H9 (cell line): ENCODE measurements around the gene LUZP4. TPM values are rescaled to one million over a fixed set of nuclear protein-coding genes. Genes with fewer than 3 reads are reported as not detected.

Source experiments
- DNase-seq: peaks from one replicate; pipeline ENCODE4 v3.0.0-alpha.2; 2017
- H2AFZ ChIP-seq: one replicate; pipeline ENCODE4 v1.6.1; 2013; ENCODE audit warnings: mild to moderate bottlenecking, low read length, control low read depth, moderate library complexity
- H2AK5ac ChIP-seq: 2 replicates; pipeline ENCODE4 v1.6.1; 2013; ENCODE audit warnings: low read length, control low read depth, mixed read lengths; ENCODE audit not compliant: insufficient read length
- H2BK120ac ChIP-seq: one replicate; pipeline ENCODE4 v1.6.1; 2013; ENCODE audit warnings: low read depth, mild to moderate bottlenecking, low read length, control low read depth, inconsistent platforms; ENCODE audit not compliant: poor library complexity, severe bottlenecking
- H2BK12ac ChIP-seq: 2 replicates; pipeline ENCODE4 v1.6.1; 2013; ENCODE audit warnings: low read length, control low read depth, mixed read lengths, low read depth; ENCODE audit not compliant: insufficient read length
- H2BK15ac ChIP-seq: 2 replicates; pipeline ENCODE4 v1.6.1; 2013; ENCODE audit warnings: low read depth, low read length, control low read depth
- H2BK20ac ChIP-seq: one replicate; pipeline ENCODE4 v1.6.1; 2013; ENCODE audit warnings: low read depth, mild to moderate bottlenecking, low read length, control low read depth, inconsistent platforms; ENCODE audit not compliant: poor library complexity, severe bottlenecking
- H2BK5ac ChIP-seq: 2 replicates; pipeline ENCODE4 v1.6.1; 2013; ENCODE audit warnings: low read length, control low read depth, mixed read lengths; ENCODE audit not compliant: insufficient read length
- H3K14ac ChIP-seq: 2 replicates; pipeline ENCODE4 v1.6.1; 2013; ENCODE audit warnings: low read length, control low read depth; ENCODE audit not compliant: insufficient read depth
- H3K18ac ChIP-seq: 2 replicates; pipeline ENCODE4 v1.6.1; 2013; ENCODE audit warnings: low read depth, mild to moderate bottlenecking, mixed read lengths, low read length, control low read depth; ENCODE audit not compliant: insufficient read length
- H3K23ac ChIP-seq: 2 replicates; pipeline ENCODE4 v1.6.1; 2013; ENCODE audit warnings: low read length, control low read depth, mixed read lengths, low read depth; ENCODE audit not compliant: insufficient read length
- H3K23me2 ChIP-seq: 2 replicates; pipeline ENCODE4 v1.6.1; 2013; ENCODE audit warnings: low read depth, mild to moderate bottlenecking, mixed read lengths, low read length, control low read depth; ENCODE audit not compliant: insufficient read length, poor library complexity, severe bottlenecking
- H3K27ac ChIP-seq: 2 replicates; pipeline ENCODE4 v1.5.1; 2013; ENCODE audit warnings: low read length, control low read depth, mixed read lengths, low read depth; ENCODE audit not compliant: insufficient read length
- H3K27me3 ChIP-seq: 2 replicates; pipeline ENCODE4 v1.6.1; 2013; ENCODE audit warnings: low read length, control low read depth, inconsistent platforms; ENCODE audit not compliant: insufficient read depth
- H3K4ac ChIP-seq: 2 replicates; pipeline ENCODE4 v1.6.1; 2013; ENCODE audit warnings: low read depth, mild to moderate bottlenecking, control low read depth, inconsistent platforms, low read length, moderate library complexity
- H3K4me1 ChIP-seq: 2 replicates; pipeline ENCODE4 v1.6.1; 2013; ENCODE audit warnings: low read length, control low read depth, inconsistent platforms; ENCODE audit not compliant: insufficient read depth
- H3K4me2 ChIP-seq: 2 replicates; pipeline ENCODE4 v1.6.1; 2013; ENCODE audit warnings: low read length, control low read depth, mixed read lengths; ENCODE audit not compliant: insufficient read length, insufficient read depth
- H3K56ac ChIP-seq: 2 replicates; pipeline ENCODE4 v1.6.1; 2013; ENCODE audit warnings: low read depth, mild to moderate bottlenecking, mixed read lengths, low read length, control low read depth; ENCODE audit not compliant: insufficient read length
- H3K79me1 ChIP-seq: 2 replicates; pipeline ENCODE4 v1.6.1; 2013; ENCODE audit warnings: low read depth, mild to moderate bottlenecking, moderate library complexity, low read length, control low read depth, inconsistent platforms; ENCODE audit not compliant: insufficient read depth, poor library complexity, severe bottlenecking
- H3K79me2 ChIP-seq: 2 replicates; pipeline ENCODE4 v1.6.1; 2013; ENCODE audit warnings: low read length, control low read depth, inconsistent platforms; ENCODE audit not compliant: insufficient read depth
- H3K9ac ChIP-seq: 2 replicates; pipeline ENCODE4 v1.6.1; 2013; ENCODE audit warnings: low read length, control low read depth, mixed read lengths; ENCODE audit not compliant: insufficient read length; ENCODE audit errors: extremely low read depth
- H3K9me3 ChIP-seq: one replicate; pipeline ENCODE4 v1.6.1; 2013; ENCODE audit warnings: low read depth, low read length, inconsistent platforms; ENCODE audit not compliant: control insufficient read depth
- H3T11ph ChIP-seq: one replicate; pipeline ENCODE4 v1.6.1; 2013; ENCODE audit warnings: mild to moderate bottlenecking, low read length, control low read depth, inconsistent platforms
- H4K20me1 ChIP-seq: one replicate; pipeline ENCODE4 v1.6.1; 2013; ENCODE audit not compliant: control insufficient read depth, insufficient read length, insufficient read depth
- H4K5ac ChIP-seq: 2 replicates; pipeline ENCODE4 v1.6.1; 2013; ENCODE audit warnings: low read depth, mild to moderate bottlenecking, mixed read lengths, low read length, control low read depth; ENCODE audit not compliant: insufficient read length
- H4K8ac ChIP-seq: replicated peaks from 2 replicates; pipeline ENCODE4 v1.6.1; 2013; ENCODE audit warnings: low read length, control low read depth, mixed read lengths, low read depth; ENCODE audit not compliant: insufficient read length
- H4K91ac ChIP-seq: 2 replicates; pipeline ENCODE4 v1.6.1; 2013; ENCODE audit warnings: low read depth, mild to moderate bottlenecking, moderate library complexity, mixed read lengths, low read length, control low read depth; ENCODE audit not compliant: insufficient read length
- H3K27ac Mint-ChIP-seq, 3 experiments: 2 replicates in 2 of 3; 3 replicates in 1 of 3; pipeline ENCODE4 v1.8.0; 2020 to 2021; ENCODE audit warnings: mixed read lengths in 3 of 3, mild to moderate bottlenecking in 1 of 3, moderate library complexity in 1 of 3
- H3K27me3 Mint-ChIP-seq: 2 replicates; pipeline ENCODE4 v1.8.0; 2021; ENCODE audit warnings: low read depth, mild to moderate bottlenecking, moderate library complexity, mixed read lengths
- H3K36me3 Mint-ChIP-seq, 3 experiments: 2 replicates in 2 of 3; 3 replicates in 1 of 3; pipeline ENCODE4 v1.8.0; 2020 to 2021; ENCODE audit warnings: low read depth in 3 of 3, mixed read lengths in 3 of 3; ENCODE audit not compliant: insufficient read depth in 1 of 3
- H3K4me1 Mint-ChIP-seq, 2 experiments: 2 replicates each; pipeline ENCODE4 v1.8.0; 2020; ENCODE audit warnings: mixed read lengths in 2 of 2
- H3K4me3 Mint-ChIP-seq, 2 experiments: 2 replicates in 1 of 2; 3 replicates in 1 of 2; pipeline ENCODE4 v1.8.0; 2020 to 2021; ENCODE audit warnings: mild to moderate bottlenecking in 2 of 2, mixed read lengths in 2 of 2, moderate library complexity in 1 of 2
- H3K9me3 Mint-ChIP-seq, 2 experiments: 2 replicates in 1 of 2; 3 replicates in 1 of 2; pipeline ENCODE4 v1.8.0; 2020; ENCODE audit warnings: mild to moderate bottlenecking in 2 of 2, mixed read lengths in 2 of 2, moderate library complexity in 1 of 2
- WGBS: extraction: QIAGEN DNeasy Blood & Tissue Kit; methylation state at CpG from one replicate; pipeline ENCODE4 v1.1.7; 2013; ENCODE audit warnings: missing lambda C conversion rate, low lambda C conversion rate, mixed read lengths; ENCODE audit not compliant: insufficient read length; ENCODE audit errors: extremely low coverage; 5-methylcytosine and 5-hydroxymethylcytosine counted together
- total RNA-seq: library from RNA; stranded (reverse); gene quantifications from 2 replicates; pipeline ENCODE4 v1.2.1, GENCODE V29; 2021
- TF ChIP-seq, protein P1 (sequence below): fragments of 200-600 bp; sonication (generic); conservative IDR thresholded peaks from 3 replicates; pipeline ENCODE4 v1.8.0; 2021; ENCODE audit warnings: antibody characterized with exemption, mild to moderate bottlenecking

Gene LUZP4
- total RNA-seq, 1 experiment from 2014 or later: not detected

DNA sequence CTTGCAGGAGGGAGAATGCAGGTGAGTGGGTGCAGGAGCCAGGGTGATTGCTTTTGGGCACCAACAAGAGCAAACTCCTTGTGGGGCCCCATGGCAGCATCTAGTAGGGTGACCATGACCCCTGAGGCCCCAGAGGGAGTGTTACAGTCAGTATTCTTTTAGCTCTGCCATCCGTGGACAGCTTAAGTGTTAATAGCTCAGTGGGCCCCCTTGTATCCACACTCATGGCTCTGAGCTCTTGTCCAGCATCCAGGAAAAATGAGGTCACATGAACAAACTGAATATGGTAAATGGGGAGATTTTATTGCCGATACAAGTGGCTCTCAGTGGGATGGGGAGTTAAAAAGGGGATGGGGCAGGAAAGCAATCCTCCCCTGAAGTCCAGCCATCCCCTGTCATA, 28.4 kb upstream of the LUZP4 start:
- H2BK5ac ChIP-seq: no peak overlapping the region
- H3K27ac ChIP-seq: no peak overlapping the region
- DNase-seq: no peak
- H2BK12ac ChIP-seq: no peak overlapping the region
- H4K8ac ChIP-seq: no peak overlapping the region
- H4K91ac ChIP-seq: no peak overlapping the region
- H3K27ac Mint-ChIP-seq: no peak overlapping the region
- H3K79me1 ChIP-seq: no peaks in the 10 kb centered on the region
- H3T11ph ChIP-seq: no peak overlapping the region
- no peak overlapping the region for H3K4me2 ChIP-seq
- no peaks in the 10 kb centered on the region for H3K9me3 Mint-ChIP-seq
- no peak overlapping the region for H3K18ac ChIP-seq
- H2BK120ac ChIP-seq: no peak overlapping the region
- no peaks in the 10 kb centered on the region for H3K23me2 ChIP-seq
- H2BK15ac ChIP-seq: no peak overlapping the region
- H3K23ac ChIP-seq: no peak overlapping the region
- no peak overlapping the region for H2BK20ac ChIP-seq
- no peaks in the 10 kb centered on the region for H3K27me3 ChIP-seq
- H2AK5ac ChIP-seq: no peak overlapping the region
- no peak overlapping the region for H3K4ac ChIP-seq
- no CpG with 5 or more reads among the region's 2 CpGs for WGBS
- H3K4me1 ChIP-seq: no peaks in the 10 kb centered on the region
- no peak overlapping the region for H3K9ac ChIP-seq
- H3K27me3 Mint-ChIP-seq: peaks cover 17% of the 10 kb centered on the region
- no peaks in the 10 kb centered on the region for H4K20me1 ChIP-seq
- no peak overlapping the region; the same call in 1 of the 2 replicates for H3K14ac ChIP-seq
- H4K5ac ChIP-seq: no peak overlapping the region
- H2AFZ ChIP-seq: no peak overlapping the region
- TF ChIP-seq, protein P1, sequence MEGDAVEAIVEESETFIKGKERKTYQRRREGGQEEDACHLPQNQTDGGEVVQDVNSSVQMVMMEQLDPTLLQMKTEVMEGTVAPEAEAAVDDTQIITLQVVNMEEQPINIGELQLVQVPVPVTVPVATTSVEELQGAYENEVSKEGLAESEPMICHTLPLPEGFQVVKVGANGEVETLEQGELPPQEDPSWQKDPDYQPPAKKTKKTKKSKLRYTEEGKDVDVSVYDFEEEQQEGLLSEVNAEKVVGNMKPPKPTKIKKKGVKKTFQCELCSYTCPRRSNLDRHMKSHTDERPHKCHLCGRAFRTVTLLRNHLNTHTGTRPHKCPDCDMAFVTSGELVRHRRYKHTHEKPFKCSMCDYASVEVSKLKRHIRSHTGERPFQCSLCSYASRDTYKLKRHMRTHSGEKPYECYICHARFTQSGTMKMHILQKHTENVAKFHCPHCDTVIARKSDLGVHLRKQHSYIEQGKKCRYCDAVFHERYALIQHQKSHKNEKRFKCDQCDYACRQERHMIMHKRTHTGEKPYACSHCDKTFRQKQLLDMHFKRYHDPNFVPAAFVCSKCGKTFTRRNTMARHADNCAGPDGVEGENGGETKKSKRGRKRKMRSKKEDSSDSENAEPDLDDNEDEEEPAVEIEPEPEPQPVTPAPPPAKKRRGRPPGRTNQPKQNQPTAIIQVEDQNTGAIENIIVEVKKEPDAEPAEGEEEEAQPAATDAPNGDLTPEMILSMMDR: no peak
- H3K36me3 Mint-ChIP-seq: no peaks in the 10 kb centered on the region
- no peak overlapping the region for H3K56ac ChIP-seq
- H3K9me3 ChIP-seq: no peaks in the 10 kb centered on the region
- no peak overlapping the region for H3K4me3 Mint-ChIP-seq
- no peaks in the 10 kb centered on the region for H3K4me1 Mint-ChIP-seq
- no peaks in the 10 kb centered on the region for H3K79me2 ChIP-seq
